PC-3 (cell line): ENCODE results near the gene BAZ1B. TPM values are rescaled to one million over a fixed set of nuclear protein-coding genes. Genes with fewer than 3 reads are reported as not detected.

Experiments
- ATAC-seq: fragments of 200-7000 bp; cut with Tn5 transposase; 2 replicates; pipeline ENCODE4 v1.9.1; 2020; ENCODE audit warnings: mild to moderate bottlenecking, moderate library complexity
- BruUV-seq: library from RNA; stranded (reverse); fragments of 400-500 nt; replicated peaks from 2 replicates; lab custom pipeline; 2021; lab: Mats Ljungman, UMichigan
- CTCF ChIA-PET: fragments of 300-600 bp; sonication (Branson Sonifier 250); formaldehyde crosslinking; loops from one replicate; lab custom pipeline; 2022; ENCODE audit warnings: antibody characterized with exemption; lab: Charles Lee
- POLR2A ChIA-PET: fragments of 300-600 bp; sonication (Branson Sonifier 250); formaldehyde crosslinking; loops from one replicate; lab custom pipeline; 2022; ENCODE audit warnings: antibody characterized with exemption; ENCODE audit not compliant: unreplicated experiment; lab: Charles Lee
- DNase-seq: peaks from one replicate; pipeline ENCODE4 v3.0.0-alpha.2; 2015
- H2AFZ ChIP-seq: fragments of 300-600 bp; sonication (generic); 2 replicates; pipeline ENCODE4 v1.6.0; 2016; ENCODE audit warnings: antibody characterized with exemption, low read length
- H3F3A ChIP-seq: fragments of 300-600 bp; sonication (generic); one replicate; pipeline ENCODE4 v1.6.0; 2017; ENCODE audit warnings: antibody characterized with exemption, low read length, control low read depth, mild to moderate bottlenecking; ENCODE audit not compliant: unreplicated experiment
- H3K27ac ChIP-seq: fragments of 300-600 bp; sonication (generic); 2 replicates; pipeline ENCODE4 v1.5.1; 2016; ENCODE audit warnings: mild to moderate bottlenecking, low read length
- H3K27me3 ChIP-seq: fragments of 300-600 bp; sonication (generic); 2 replicates; pipeline ENCODE4 v1.6.1; 2016; ENCODE audit warnings: low read length, mixed read lengths
- H3K36me3 ChIP-seq: fragments of 300-600 bp; sonication (generic); 2 replicates; pipeline ENCODE4 v1.6.1; 2016; ENCODE audit warnings: low read depth, mixed run types, low read length, mixed read lengths
- H3K4me1 ChIP-seq: fragments of 300-600 bp; sonication (generic); 2 replicates; pipeline ENCODE4 v1.5.1; 2016; ENCODE audit warnings: low read length; ENCODE audit not compliant: insufficient read depth
- H3K4me2 ChIP-seq: fragments of 300-600 bp; sonication (generic); 2 replicates; pipeline ENCODE4 v1.6.0; 2016; ENCODE audit warnings: low read length
- H3K4me3 ChIP-seq: fragments of 300-600 bp; sonication (generic); 2 replicates; pipeline ENCODE4 v1.5.1; 2016; ENCODE audit warnings: mild to moderate bottlenecking, low read length, mixed read lengths
- H3K79me2 ChIP-seq: fragments of 300-600 bp; sonication (generic); 2 replicates; pipeline ENCODE4 v1.6.1; 2017; ENCODE audit warnings: low read length, mixed read lengths
- H3K9ac ChIP-seq: fragments of 300-600 bp; sonication (generic); 2 replicates; pipeline ENCODE4 v1.6.0; 2016; ENCODE audit warnings: mild to moderate bottlenecking, low read length
- H3K9me2 ChIP-seq: fragments of 300-600 bp; sonication (generic); replicated peaks from 2 replicates; pipeline ENCODE4 v1.6.1; 2016; ENCODE audit warnings: mixed run types, low read length, mixed read lengths
- H3K9me3 ChIP-seq: fragments of 300-600 bp; sonication (generic); 2 replicates; pipeline ENCODE4 v1.6.1; 2016; ENCODE audit warnings: low read length, mixed read lengths
- H4K20me1 ChIP-seq: fragments of 300-600 bp; sonication (generic); 2 replicates; pipeline ENCODE4 v1.6.1; 2016; ENCODE audit warnings: low read length, mixed read lengths
- EZH2 ChIP-seq: fragments of 300-600 bp; sonication (generic); IDR thresholded peaks from one replicate; pipeline ENCODE4 v1.6.1; 2017; ENCODE audit warnings: antibody characterized with exemption, mild to moderate bottlenecking, low read length; ENCODE audit not compliant: unreplicated experiment
- EZH2phosphoT487 ChIP-seq: fragments of 300-600 bp; sonication (generic); IDR thresholded peaks from 2 replicates; pipeline ENCODE4 v1.6.1; 2018; ENCODE audit warnings: mild to moderate bottlenecking, antibody characterized with exemption, low read length, borderline replicate concordance
- intact Hi-C: fragments of 100-400 bp; cut with micrococcal nuclease; formaldehyde crosslinking; loops from 2 replicates; pipeline ENCODE4 v1.9.0; 2023
- total RNA-seq: library from RNA; depleted of rRNA; stranded (reverse); fragments of >200 nt; gene quantifications from 2 replicates; pipeline ENCODE4 v1.2.3, GENCODE V29; 2014
- TF ChIP-seq, protein P1 (sequence below): fragments of 300-600 bp; sonication (generic); conservative IDR thresholded peaks from 2 replicates; pipeline ENCODE4 v1.5.1; 2017; ENCODE audit warnings: antibody characterized with exemption, low read depth, mild to moderate bottlenecking, low read length

The BAZ1B gene
- total RNA-seq, 1 experiment from 2014 or later, result 45.5 TPM

GRCh38 chr7:73512018-73512780 is 9.9 kb downstream of the BAZ1B start:
- Histone ChIP-seq H3K9ac (no peak overlapping the region), H3K9me3 (no peaks in the 10 kb centered on the region), H3K27me3 (no peaks in the 10 kb centered on the region), H3K4me3 (no peak overlapping the region), H3K4me1 (no peaks in the 10 kb centered on the region), H3K36me3 (peaks cover 45% of the 10 kb centered on the region), H3K79me2 (peaks cover 73% of the 10 kb centered on the region), H3K4me2 (no peak overlapping the region), H3F3A (no peaks in the 10 kb centered on the region), H4K20me1 (peaks cover 28% of the 10 kb centered on the region), H2AFZ (no peak overlapping the region), H3K27ac (no peak overlapping the region), H3K9me2 (no peaks in the 10 kb centered on the region)
- CTCF ChIA-PET, result no interaction called here
- TF ChIP-seq, protein P1, sequence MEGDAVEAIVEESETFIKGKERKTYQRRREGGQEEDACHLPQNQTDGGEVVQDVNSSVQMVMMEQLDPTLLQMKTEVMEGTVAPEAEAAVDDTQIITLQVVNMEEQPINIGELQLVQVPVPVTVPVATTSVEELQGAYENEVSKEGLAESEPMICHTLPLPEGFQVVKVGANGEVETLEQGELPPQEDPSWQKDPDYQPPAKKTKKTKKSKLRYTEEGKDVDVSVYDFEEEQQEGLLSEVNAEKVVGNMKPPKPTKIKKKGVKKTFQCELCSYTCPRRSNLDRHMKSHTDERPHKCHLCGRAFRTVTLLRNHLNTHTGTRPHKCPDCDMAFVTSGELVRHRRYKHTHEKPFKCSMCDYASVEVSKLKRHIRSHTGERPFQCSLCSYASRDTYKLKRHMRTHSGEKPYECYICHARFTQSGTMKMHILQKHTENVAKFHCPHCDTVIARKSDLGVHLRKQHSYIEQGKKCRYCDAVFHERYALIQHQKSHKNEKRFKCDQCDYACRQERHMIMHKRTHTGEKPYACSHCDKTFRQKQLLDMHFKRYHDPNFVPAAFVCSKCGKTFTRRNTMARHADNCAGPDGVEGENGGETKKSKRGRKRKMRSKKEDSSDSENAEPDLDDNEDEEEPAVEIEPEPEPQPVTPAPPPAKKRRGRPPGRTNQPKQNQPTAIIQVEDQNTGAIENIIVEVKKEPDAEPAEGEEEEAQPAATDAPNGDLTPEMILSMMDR, result no peak
- TF ChIP-seq EZH2, result no peak
- no peak for TF ChIP-seq EZH2phosphoT487
- POLR2A ChIA-PET, result no interaction called here
- no TSS peak for BruUV-seq
- intact Hi-C loops, result no loop called here
- ATAC-seq (no peak), DNase-seq (no peak)

- Histone ChIP-seq H3K79me2 (peaks cover 53% of the 10 kb centered on the region), H4K20me1 (peaks cover 19% of the 10 kb centered on the region), H2AFZ (no peak overlapping the region), H3K4me3 (no peak overlapping the region), H3F3A (no peaks in the 10 kb centered on the region), H3K27me3 (no peaks in the 10 kb centered on the region), H3K36me3 (peaks cover 42% of the 10 kb centered on the region), H3K4me1 (no peaks in the 10 kb centered on the region), H3K9me2 (no peaks in the 10 kb centered on the region), H3K27ac (no peak overlapping the region), H3K9me3 (no peaks in the 10 kb centered on the region), H3K9ac (no peak overlapping the region), H3K4me2 (no peak overlapping the region)
- ATAC-seq (no peak), DNase-seq (no peak)
- intact Hi-C loops, result no loop called here
- ChIA-PET CTCF (no interaction called here), POLR2A (no interaction called here)
- TF ChIP-seq, protein P1, result no peak
- no TSS peak for BruUV-seq
Measured at GRCh38 chr7:73509463-73509862, 12.6 kb downstream of the BAZ1B start.

DNA sequence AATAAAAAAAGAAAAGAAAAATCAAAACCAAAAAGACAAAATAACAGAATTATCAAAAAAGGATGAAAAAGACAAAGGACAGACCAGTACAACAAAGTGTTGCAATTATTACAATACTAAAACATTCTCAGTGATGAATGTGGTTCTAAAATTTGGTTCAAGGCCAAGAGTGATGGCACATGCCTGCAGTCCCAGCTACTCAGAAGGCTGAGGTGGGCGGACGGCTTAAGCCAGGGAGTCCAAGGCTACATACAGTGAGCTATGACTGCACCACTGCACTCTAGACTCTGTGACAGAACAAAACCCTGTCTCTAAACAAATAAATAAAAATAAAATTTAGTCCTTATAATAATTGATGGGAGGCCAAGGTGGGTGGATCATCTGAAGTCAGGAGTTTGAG is 14.5 kb downstream of the BAZ1B start:
- Histone ChIP-seq H3F3A (no peaks in the 10 kb centered on the region), H4K20me1 (peaks cover 11% of the 10 kb centered on the region), H3K4me1 (no peaks in the 10 kb centered on the region), H3K27ac (no peak overlapping the region), H3K4me2 (no peak overlapping the region), H3K9ac (no peak overlapping the region), H3K9me2 (no peaks in the 10 kb centered on the region), H2AFZ (no peak overlapping the region), H3K36me3 (peaks cover 53% of the 10 kb centered on the region), H3K9me3 (no peaks in the 10 kb centered on the region), H3K79me2 (peaks cover 42% of the 10 kb centered on the region), H3K27me3 (no peaks in the 10 kb centered on the region), H3K4me3 (no peak overlapping the region)
- ChIA-PET CTCF (no interaction called here), POLR2A (no interaction called here)
- TF ChIP-seq EZH2, result no peak
- TF ChIP-seq, protein P1, result no peak
- TF ChIP-seq EZH2phosphoT487, result no peak
- intact Hi-C loops, result no loop called here
- ATAC-seq (no peak), DNase-seq (no peak)
- BruUV-seq, result no TSS peak
